CD4-positive, alpha-beta memory T cell (primary cell): ENCODE data around the gene E2F7. TPM values are rescaled to one million over a fixed set of nuclear protein-coding genes. Genes with fewer than 3 reads are reported as not detected.
A peak's percentile ranks its signal among the peaks of the same experiment; 100 is the strongest.

Source experiments
- CTCF ChIA-PET: fragments of 350-600 bp; sonication (Branson Sonifier 250); formaldehyde crosslinking; loops from one replicate; lab custom pipeline; 2021; ENCODE audit warnings: inconsistent platforms; ENCODE audit not compliant: partially characterized antibody; lab: Charles Lee
- POLR2A ChIA-PET: fragments of 350-600 bp; sonication (Branson Sonifier 250); formaldehyde crosslinking; loops from one replicate; lab custom pipeline; 2021; ENCODE audit not compliant: partially characterized antibody; lab: Charles Lee
- DNase-seq, 5 donors: peaks; one replicate each; pipeline versions ENCODE4 v3.0.0 to v3.0.0-alpha.2; 2020 to 2022; ENCODE audit warnings: mixed read lengths in 1 of 5
- H3K27ac ChIP-seq: one replicate; pipeline ENCODE4 v1.7.0; 2013; ENCODE audit warnings: low read depth, low read length
- H3K27me3 ChIP-seq: 2 replicates; pipeline ENCODE4 v1.7.0; 2013; ENCODE audit warnings: mild to moderate bottlenecking, low read length, moderate library complexity; ENCODE audit not compliant: insufficient read depth
- H3K36me3 ChIP-seq: 2 replicates; pipeline ENCODE4 v1.7.0; 2013; ENCODE audit warnings: mild to moderate bottlenecking, low read length, moderate library complexity; ENCODE audit not compliant: insufficient read depth
- H3K4me1 ChIP-seq: 2 replicates; pipeline ENCODE4 v1.7.0; 2013; ENCODE audit warnings: mild to moderate bottlenecking, low read length, moderate library complexity; ENCODE audit not compliant: insufficient read depth
- H3K4me3 ChIP-seq, 2 donors: one replicate each; pipeline ENCODE4 v1.7.0; 2013; ENCODE audit warnings: low read length in 2 of 2, mild to moderate bottlenecking in 1 of 2
- H3K9me3 ChIP-seq, 2 donors: one replicate each; pipeline ENCODE4 v1.7.0; 2013; ENCODE audit warnings: low read length in 2 of 2, control low read depth in 1 of 2; ENCODE audit not compliant: control insufficient read depth in 1 of 2
- H3K27ac Mint-ChIP-seq, 7 donors: one replicate each; pipeline ENCODE4 v1.8.0; 2020 to 2021; ENCODE audit warnings: mixed read lengths in 7 of 7, mild to moderate bottlenecking in 6 of 7, inconsistent platforms in 3 of 7, moderate library complexity in 3 of 7
- H3K27me3 Mint-ChIP-seq, 2 donors: one replicate each; pipeline ENCODE4 v1.8.0; 2020 to 2021; ENCODE audit warnings: mixed read lengths in 2 of 2
- H3K36me3 Mint-ChIP-seq, 2 donors: one replicate each; pipeline ENCODE4 v1.8.0; 2020 to 2021; ENCODE audit warnings: mixed read lengths in 2 of 2, inconsistent platforms in 1 of 2, mild to moderate bottlenecking in 1 of 2
- H3K4me1 Mint-ChIP-seq, 4 donors: one replicate each; pipeline ENCODE4 v1.8.0; 2020 to 2021; ENCODE audit warnings: mixed read lengths in 4 of 4, mild to moderate bottlenecking in 1 of 4
- H3K4me3 Mint-ChIP-seq, 8 donors: one replicate each; pipeline ENCODE4 v1.8.0; 2020 to 2021; ENCODE audit warnings: mixed read lengths in 8 of 8, mild to moderate bottlenecking in 7 of 8, moderate library complexity in 6 of 8, inconsistent platforms in 3 of 8
- H3K9me3 Mint-ChIP-seq, 8 donors: one replicate each; pipeline ENCODE4 v1.8.0; 2020 to 2021; ENCODE audit warnings: mixed read lengths in 8 of 8, mild to moderate bottlenecking in 5 of 8, inconsistent platforms in 3 of 8, moderate library complexity in 1 of 8
- intact Hi-C: fragments of 100-400 bp; cut with micrococcal nuclease; formaldehyde crosslinking; loops from one replicate; pipeline ENCODE4 v1.15.1; 2023
- polyA plus RNA-seq, 2 donors: library from polyadenylated mRNA; unstranded; fragments of 300-500 nt; fragmentation: Illumina TruSeq; gene quantifications; one replicate each; pipeline ENCODE4 v1.2.3, GENCODE V29; 2021
- total RNA-seq, 2 experiments: library from RNA; stranded (reverse); gene quantifications; one replicate each; pipeline ENCODE4 v1.2.3, GENCODE V29; 2021

E2F7 gene
- total and polyA plus RNA-seq, 4 experiments from 2014 or later, result 0.17 to 0.26 TPM; not detected in 2

DNA sequence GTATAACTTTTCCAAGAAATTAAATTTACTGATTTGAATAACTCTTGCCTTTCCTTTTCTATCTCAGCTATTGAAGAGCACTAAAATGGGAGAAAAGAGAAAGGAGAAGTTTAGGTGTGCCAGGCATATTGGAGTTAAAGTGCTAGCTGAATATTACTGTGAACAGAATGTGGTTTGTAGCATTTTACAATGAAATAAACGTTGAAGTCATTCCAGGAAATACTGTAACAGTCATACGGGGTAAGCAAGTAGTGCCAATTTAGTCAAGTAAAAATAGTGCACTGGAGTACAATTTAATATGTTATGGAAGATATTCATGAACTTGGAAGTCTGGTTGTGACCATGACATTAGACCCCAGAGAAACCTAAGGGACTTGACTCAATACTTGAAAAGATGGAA lies 62.1 kb downstream of the E2F7 start:
- no peak overlapping the region for H3K27ac Mint-ChIP-seq
- DNase-seq, result no peak
- H3K27ac ChIP-seq, result no peak overlapping the region
- no peaks in the 10 kb centered on the region for H3K4me1 Mint-ChIP-seq
- no peaks in the 10 kb centered on the region for H3K36me3 Mint-ChIP-seq
- no peaks in the 10 kb centered on the region for H3K27me3 ChIP-seq
- no peaks in the 10 kb centered on the region for H3K4me1 ChIP-seq
- peaks cover 0 to 4% (median 0%) of the 10 kb centered on the region in 8 donors for H3K9me3 Mint-ChIP-seq
- POLR2A ChIA-PET, result no interaction called here
- intact Hi-C loops, result no loop called here
- no peak overlapping the region for H3K4me3 Mint-ChIP-seq
- H3K27me3 Mint-ChIP-seq, result peaks cover 15 to 20% of the 10 kb centered on the region in 2 donors
- H3K36me3 ChIP-seq, result no peaks in the 10 kb centered on the region
- CTCF ChIA-PET, result no interaction called here
- H3K4me3 ChIP-seq, result no peak overlapping the region
- no peaks in the 10 kb centered on the region for H3K9me3 ChIP-seq

DNA sequence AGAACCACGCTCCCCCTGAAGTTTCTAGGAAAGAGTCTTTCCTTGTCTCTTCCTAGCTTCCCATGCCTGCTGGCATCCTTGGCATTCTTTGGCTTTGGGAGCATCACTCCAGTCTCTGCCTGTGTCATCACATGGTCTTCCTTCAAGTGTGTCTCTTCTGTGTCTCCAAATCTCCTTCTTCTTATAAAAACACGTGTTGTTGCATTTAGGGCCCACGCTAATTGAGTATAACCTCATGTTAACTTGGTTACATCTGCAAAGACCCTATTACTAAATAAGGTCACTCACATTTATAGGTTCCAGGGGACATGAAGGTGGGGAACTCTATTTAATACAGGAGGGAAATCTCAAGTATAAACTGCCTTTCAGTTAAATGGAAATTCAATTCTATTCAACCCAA lies 63.0 kb downstream of the E2F7 start:
- intact Hi-C loops, result no loop called here
- Histone ChIP-seq H3K4me1 (no peaks in the 10 kb centered on the region), H3K4me3 (no peak overlapping the region), H3K27me3 (no peaks in the 10 kb centered on the region), H3K9me3 (no peaks in the 10 kb centered on the region), H3K27ac (no peak overlapping the region), H3K36me3 (no peaks in the 10 kb centered on the region)
- no peak overlapping the region for H3K4me3 Mint-ChIP-seq
- H3K4me1 Mint-ChIP-seq, result no peaks in the 10 kb centered on the region
- DNase-seq, result no peak
- H3K27ac Mint-ChIP-seq, result no peak overlapping the region
- H3K36me3 Mint-ChIP-seq, result no peaks in the 10 kb centered on the region
- peaks cover 0 to 2% (median 0%) of the 10 kb centered on the region in 8 donors for H3K9me3 Mint-ChIP-seq
- CTCF ChIA-PET, result interaction anchor here (4.7 kb wide), 1 partner anchor 8 kb away, joined by 31 read pairs; no protein-coding TSS in a partner anchor
- POLR2A ChIA-PET, result no interaction called here
- H3K27me3 Mint-ChIP-seq, result peaks cover 11 to 16% of the 10 kb centered on the region in 2 donors

DNA sequence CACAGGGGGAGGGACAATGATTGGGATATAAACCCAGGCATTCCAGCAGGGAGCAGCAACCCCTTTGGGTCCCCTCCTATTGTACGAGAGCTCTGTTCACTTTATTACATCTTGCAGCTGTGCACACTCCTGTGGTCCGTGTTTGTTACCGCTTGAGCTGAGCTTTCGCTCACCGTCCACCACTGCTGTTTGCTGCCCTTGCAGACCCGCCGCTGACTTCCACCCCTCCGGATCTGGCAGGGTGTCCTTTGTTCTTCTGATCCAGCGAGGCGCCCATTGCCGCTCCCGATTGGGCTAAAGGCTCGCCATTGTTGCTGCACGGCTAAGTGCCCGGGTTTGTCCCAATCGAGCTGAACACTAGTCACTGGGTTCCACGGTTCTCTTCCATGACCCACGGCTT lies 64.1 kb downstream of the E2F7 start:
- CTCF ChIA-PET, result interaction anchor here (4.7 kb wide), 1 partner anchor 9 kb away, joined by 31 read pairs; no protein-coding TSS in a partner anchor
- Mint-ChIP-seq H3K9me3 (peaks cover 0 to 2% (median 0%) of the 10 kb centered on the region in 8 donors), H3K4me3 (no peak overlapping the region), H3K36me3 (no peaks in the 10 kb centered on the region), H3K4me1 (no peaks in the 10 kb centered on the region), H3K27ac (no peak overlapping the region), H3K27me3 (peaks cover 11 to 16% of the 10 kb centered on the region in 2 donors)
- no peaks in the 10 kb centered on the region for H3K9me3 ChIP-seq
- no peaks in the 10 kb centered on the region for H3K27me3 ChIP-seq
- no peaks in the 10 kb centered on the region for H3K4me1 ChIP-seq
- H3K36me3 ChIP-seq, result no peaks in the 10 kb centered on the region
- no peak for DNase-seq
- POLR2A ChIA-PET, result no interaction called here
- H3K4me3 ChIP-seq, result no peak overlapping the region
- no peak overlapping the region for H3K27ac ChIP-seq
- intact Hi-C loops, result no loop called here

DNA sequence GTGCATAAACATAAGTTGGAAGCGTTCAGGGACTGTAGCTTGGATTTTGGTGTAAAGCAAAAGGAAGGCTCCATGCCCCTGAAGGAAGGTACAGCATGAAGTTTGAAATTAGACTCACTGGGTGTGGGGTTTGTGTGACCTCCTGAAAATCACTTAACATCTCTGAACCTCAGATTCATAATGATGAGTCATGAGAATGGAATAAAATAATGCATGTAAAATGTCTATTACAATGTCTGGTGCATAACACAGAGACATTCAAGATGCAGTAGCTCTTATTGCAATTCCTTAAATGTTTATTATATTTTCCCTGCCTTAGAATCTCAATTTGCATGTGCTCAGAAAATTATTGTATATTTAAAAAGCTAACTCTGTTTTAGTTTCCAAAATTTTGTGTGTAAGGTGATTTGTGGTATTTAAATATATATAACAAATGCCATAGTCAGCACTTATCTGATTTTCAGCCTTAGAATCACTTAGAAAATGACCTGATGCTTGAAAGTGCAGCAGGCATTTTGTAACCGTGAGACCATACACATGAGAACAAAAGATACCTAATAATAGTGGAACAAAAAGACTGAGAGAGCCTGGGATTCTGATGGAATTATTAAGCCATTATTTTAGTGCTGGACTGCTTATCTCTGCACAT lies 66.3 kb downstream of the E2F7 start:
- no peak overlapping the region for H3K4me3 Mint-ChIP-seq
- no peak overlapping the region for H3K27ac ChIP-seq
- no peaks in the 10 kb centered on the region for H3K9me3 ChIP-seq
- ChIA-PET CTCF (interaction anchor here (1.0 to 4.7 kb wide), 2 partner anchors 11 to 13 kb away, joined by 3 to 31 read pairs; no protein-coding TSS in a partner anchor), POLR2A (no interaction called here)
- H3K36me3 ChIP-seq, result no peaks in the 10 kb centered on the region
- no peak for DNase-seq
- H3K4me3 ChIP-seq, result no peak overlapping the region
- no peaks in the 10 kb centered on the region for H3K36me3 Mint-ChIP-seq
- H3K9me3 Mint-ChIP-seq, result peaks cover 0 to 2% (median 0%) of the 10 kb centered on the region in 8 donors
- intact Hi-C loops, result no loop called here
- peaks cover 6 to 10% of the 10 kb centered on the region in 2 donors for H3K27me3 Mint-ChIP-seq
- H3K4me1 Mint-ChIP-seq, result no peaks in the 10 kb centered on the region
- H3K27me3 ChIP-seq, result no peaks in the 10 kb centered on the region
- H3K27ac Mint-ChIP-seq, result no peak overlapping the region
- H3K4me1 ChIP-seq, result no peaks in the 10 kb centered on the region

DNA sequence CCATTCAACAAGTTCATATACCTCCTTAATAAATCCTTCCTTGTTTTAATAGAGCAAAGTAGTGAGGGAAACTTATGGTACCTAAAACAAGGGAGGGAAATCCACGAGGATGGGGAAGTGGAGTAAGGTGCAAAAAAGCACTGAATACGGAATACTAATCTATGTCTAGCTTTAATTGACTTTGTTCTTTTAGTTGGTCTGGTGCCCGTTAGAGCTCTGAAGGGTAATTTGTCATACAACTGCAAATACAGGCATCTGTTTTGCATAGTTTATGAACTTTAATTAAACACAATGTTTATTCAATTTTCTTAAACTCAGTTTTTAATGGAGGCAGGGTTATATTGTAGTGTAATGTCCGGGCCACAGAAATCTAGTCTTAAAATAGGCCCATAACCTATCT lies 67.0 kb downstream of the E2F7 start:
- ChIA-PET POLR2A (no interaction called here), CTCF (interaction anchor here (4.7 kb wide), 1 partner anchor 12 kb away, joined by 31 read pairs; no protein-coding TSS in a partner anchor)
- no peaks in the 10 kb centered on the region for H3K36me3 ChIP-seq
- H3K27me3 ChIP-seq, result no peaks in the 10 kb centered on the region
- H3K36me3 Mint-ChIP-seq, result no peaks in the 10 kb centered on the region
- no peaks in the 10 kb centered on the region for H3K4me1 ChIP-seq
- no peak overlapping the region for H3K27ac ChIP-seq
- H3K4me1 Mint-ChIP-seq, result no peaks in the 10 kb centered on the region
- peak overlapping the region in 1 of 7 donors; percentile 12 for H3K27ac Mint-ChIP-seq
- peaks cover 3 to 6% of the 10 kb centered on the region in 2 donors for H3K27me3 Mint-ChIP-seq
- no peak overlapping the region for H3K4me3 ChIP-seq
- DNase-seq, result no peak
- H3K4me3 Mint-ChIP-seq, result no peak overlapping the region
- H3K9me3 ChIP-seq, result no peaks in the 10 kb centered on the region
- H3K9me3 Mint-ChIP-seq, result peaks cover 0 to 5% (median 0%) of the 10 kb centered on the region in 8 donors
- intact Hi-C loops, result no loop called here

DNA sequence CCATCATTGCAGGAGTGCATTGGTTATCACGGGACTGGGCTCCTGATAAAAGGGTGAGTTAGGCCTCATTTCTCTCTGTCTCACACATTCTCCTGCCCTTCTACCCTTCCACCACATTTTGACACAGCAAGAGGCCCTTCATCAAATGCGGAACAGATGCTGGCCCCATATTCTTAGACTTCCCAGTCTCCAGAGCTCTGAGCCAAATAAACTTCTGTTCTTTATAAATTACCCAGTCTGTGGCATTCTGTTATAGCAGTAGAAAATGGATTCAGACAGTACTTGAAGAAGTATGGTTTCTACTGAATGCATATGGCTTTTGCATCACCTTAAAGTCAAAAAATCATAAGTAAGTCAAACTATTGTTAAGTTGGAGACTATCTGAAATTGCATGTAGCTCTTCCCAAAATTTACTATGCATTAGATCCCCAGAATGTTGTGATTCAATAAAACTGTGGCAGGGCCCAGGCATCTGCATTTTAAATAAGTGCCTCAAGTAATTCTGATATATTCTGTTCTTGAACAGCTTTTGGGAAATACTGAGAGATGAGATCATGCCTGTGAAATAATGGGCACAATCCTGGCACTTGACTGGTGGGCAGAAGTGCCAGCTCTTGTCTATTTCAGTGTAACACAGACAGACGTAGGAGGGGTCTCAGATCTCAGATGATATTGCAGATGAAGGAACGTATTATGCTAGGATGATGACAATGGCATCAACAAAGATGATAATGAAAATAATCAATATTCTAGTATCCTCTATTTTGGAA lies 68.2 kb downstream of the E2F7 start:
- Mint-ChIP-seq H3K36me3 (no peaks in the 10 kb centered on the region), H3K27me3 (peaks cover under 1 to 4% of the 10 kb centered on the region in 2 donors), H3K4me3 (no peak overlapping the region), H3K27ac (no peak overlapping the region), H3K9me3 (peaks cover 0 to 6% (median 0%) of the 10 kb centered on the region in 8 donors), H3K4me1 (no peaks in the 10 kb centered on the region)
- ChIA-PET POLR2A (no interaction called here), CTCF (interaction anchor here (3.6 kb wide), 1 partner anchor 13 kb away, joined by 16 read pairs; no protein-coding TSS in a partner anchor)
- DNase-seq, result no peak
- H3K4me3 ChIP-seq, result no peak overlapping the region
- no peaks in the 10 kb centered on the region for H3K4me1 ChIP-seq
- intact Hi-C loops, result no loop called here
- H3K36me3 ChIP-seq, result no peaks in the 10 kb centered on the region
- H3K27ac ChIP-seq, result no peak overlapping the region
- H3K9me3 ChIP-seq, result no peaks in the 10 kb centered on the region
- H3K27me3 ChIP-seq, result no peaks in the 10 kb centered on the region

DNA sequence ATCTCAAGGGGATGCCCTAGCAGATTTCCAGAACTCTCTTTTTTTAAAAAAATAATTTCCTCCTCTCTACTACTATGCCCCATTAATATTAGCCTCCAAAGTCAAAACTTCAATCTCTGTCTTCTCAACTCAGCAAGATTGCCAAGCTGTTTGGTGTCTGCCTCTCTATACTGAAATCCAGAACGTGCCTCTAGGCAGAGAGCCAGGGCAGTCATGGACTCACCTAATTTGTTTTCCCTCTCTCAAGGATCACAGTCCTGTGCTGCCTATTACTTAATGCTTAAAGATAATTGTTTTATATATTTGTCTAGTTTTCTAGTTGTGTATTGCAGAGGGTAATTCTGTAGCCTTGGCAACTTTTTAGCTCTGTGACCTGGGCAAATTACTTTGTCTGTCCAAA lies 74.7 kb downstream of the E2F7 start:
- ChIA-PET CTCF (interaction anchor here (0.8 kb wide), 1 partner anchor 14 kb away, joined by 3 read pairs; no protein-coding TSS in a partner anchor), POLR2A (no interaction called here)

More for the DNA sequence above, 74.7 kb downstream of the E2F7 start:
- no peaks in the 10 kb centered on the region for H3K36me3 ChIP-seq
- no peaks in the 10 kb centered on the region for H3K4me1 ChIP-seq
- H3K4me1 Mint-ChIP-seq, result no peaks in the 10 kb centered on the region
- intact Hi-C loops, result no loop called here
- H3K4me3 Mint-ChIP-seq, result no peak overlapping the region
- peaks cover 2 to 8% of the 10 kb centered on the region in 2 donors for H3K27me3 Mint-ChIP-seq
- no peaks in the 10 kb centered on the region for H3K9me3 ChIP-seq
- H3K9me3 Mint-ChIP-seq, result peaks cover 0 to 18% (median 6%) of the 10 kb centered on the region in 8 donors
- no peak for DNase-seq
- no peak overlapping the region for H3K4me3 ChIP-seq
- no peak overlapping the region for H3K27ac ChIP-seq
- no peaks in the 10 kb centered on the region for H3K27me3 ChIP-seq
- no peak overlapping the region for H3K27ac Mint-ChIP-seq
- H3K36me3 Mint-ChIP-seq, result peaks cover 0 to 1% of the 10 kb centered on the region in 2 donors
